ENCODE measurements around the gene PDE7B. TPM values are rescaled to one million over a fixed set of nuclear protein-coding genes. Genes with fewer than 3 reads are reported as not detected.
A peak's percentile ranks its signal among the peaks of the same experiment; 100 is the strongest.

PDE7B gene
- total and polyA plus RNA-seq, 10 donors: 0.54 to 4.6 (median 1.5) TPM

DNA sequence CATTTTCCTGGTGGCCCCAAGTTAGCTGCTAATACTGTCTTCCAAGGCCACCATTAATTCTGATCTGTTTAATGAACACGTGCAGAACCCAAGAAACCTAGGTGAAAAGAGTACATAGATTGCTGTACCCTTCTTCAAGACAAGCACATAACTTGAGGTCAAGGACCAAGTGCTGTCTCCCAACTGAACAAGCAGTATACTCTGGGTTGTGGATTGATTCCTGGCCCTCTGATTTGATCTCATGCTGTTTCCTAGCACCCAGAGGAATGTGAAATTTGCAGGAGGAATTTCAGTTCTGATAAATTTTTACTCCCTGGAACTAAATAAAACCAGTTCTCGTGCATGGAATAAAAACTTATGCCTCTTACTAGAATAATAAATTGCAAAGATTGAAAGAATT lies 323.0 kb downstream of the PDE7B start:
- no peaks in the 10 kb centered on the region for H3K27me3 ChIP-seq (replicated peaks in 1 of 7)
- 70 to 88% (median 81%) methylated on average over 2 of the region's 2 CpGs for WGBS, 5 donors
- no peak for TF ChIP-seq POLR2A (IDR thresholded peaks at IDR 0.05)
- TF ChIP-seq, protein P1, sequence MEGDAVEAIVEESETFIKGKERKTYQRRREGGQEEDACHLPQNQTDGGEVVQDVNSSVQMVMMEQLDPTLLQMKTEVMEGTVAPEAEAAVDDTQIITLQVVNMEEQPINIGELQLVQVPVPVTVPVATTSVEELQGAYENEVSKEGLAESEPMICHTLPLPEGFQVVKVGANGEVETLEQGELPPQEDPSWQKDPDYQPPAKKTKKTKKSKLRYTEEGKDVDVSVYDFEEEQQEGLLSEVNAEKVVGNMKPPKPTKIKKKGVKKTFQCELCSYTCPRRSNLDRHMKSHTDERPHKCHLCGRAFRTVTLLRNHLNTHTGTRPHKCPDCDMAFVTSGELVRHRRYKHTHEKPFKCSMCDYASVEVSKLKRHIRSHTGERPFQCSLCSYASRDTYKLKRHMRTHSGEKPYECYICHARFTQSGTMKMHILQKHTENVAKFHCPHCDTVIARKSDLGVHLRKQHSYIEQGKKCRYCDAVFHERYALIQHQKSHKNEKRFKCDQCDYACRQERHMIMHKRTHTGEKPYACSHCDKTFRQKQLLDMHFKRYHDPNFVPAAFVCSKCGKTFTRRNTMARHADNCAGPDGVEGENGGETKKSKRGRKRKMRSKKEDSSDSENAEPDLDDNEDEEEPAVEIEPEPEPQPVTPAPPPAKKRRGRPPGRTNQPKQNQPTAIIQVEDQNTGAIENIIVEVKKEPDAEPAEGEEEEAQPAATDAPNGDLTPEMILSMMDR (IDR thresholded peaks at IDR 0.05 in 8 of 11, conservative IDR thresholded peaks at IDR 0.05 in 3 of 11): no peak
- no peak for TF ChIP-seq POLR2AphosphoS5 (IDR thresholded peaks at IDR 0.05)
- no peaks in the 10 kb centered on the region for H3K9me3 ChIP-seq
- no peak for DNase-seq
- intact Hi-C loops (cut with DNase I; ENCODE audit: low total_unique reads): no loop called here
- H3K4me3 ChIP-seq: no peak overlapping the region
- H3K36me3 ChIP-seq: no peaks in the 10 kb centered on the region
- peak overlapping the region in 7 of 8 donors; percentile 10 to 75 (median 56) for H3K27ac ChIP-seq
- H3K4me1 ChIP-seq: peaks cover 0 to 15% (median 6%) of the 10 kb centered on the region in 6 donors

DNA sequence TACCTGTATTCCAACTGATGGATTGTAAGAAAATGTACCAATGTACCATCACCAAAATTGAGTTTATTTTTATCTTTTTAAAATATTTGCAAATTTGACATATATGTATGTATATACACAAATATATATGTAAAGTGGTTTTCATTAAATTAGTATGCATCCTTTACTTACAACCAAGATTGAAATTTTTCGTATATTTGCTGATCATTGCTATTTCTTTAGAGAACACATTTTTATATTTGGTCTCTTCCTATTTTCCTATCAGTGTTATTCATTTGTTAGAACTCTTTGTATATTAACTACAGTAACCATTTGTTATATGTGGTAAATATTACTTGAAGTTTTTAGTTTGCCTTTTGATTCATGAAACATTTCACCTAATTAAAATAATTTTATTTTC lies 324.4 kb downstream of the PDE7B start:
- 88 to 100% (median 91%) methylated on average over 1 of the region's 1 CpG for WGBS, 5 donors
- Histone ChIP-seq H3K4me3 (no peak overlapping the region), H3K4me1 (peaks cover 0 to 15% (median 6%) of the 10 kb centered on the region in 6 donors), H3K27me3 (replicated peaks in 1 of 7) (no peaks in the 10 kb centered on the region), H3K27ac (no peak overlapping the region), H3K9me3 (no peaks in the 10 kb centered on the region), H3K36me3 (no peaks in the 10 kb centered on the region)
- no peak for DNase-seq
- intact Hi-C loops (cut with DNase I; ENCODE audit: low total_unique reads): no loop called here
- TF ChIP-seq POLR2AphosphoS5 (IDR thresholded peaks at IDR 0.05) (no peak), POLR2A (IDR thresholded peaks at IDR 0.05) (no peak)
- TF ChIP-seq, protein P1 (IDR thresholded peaks at IDR 0.05 in 8 of 11, conservative IDR thresholded peaks at IDR 0.05 in 3 of 11): no peak

DNA sequence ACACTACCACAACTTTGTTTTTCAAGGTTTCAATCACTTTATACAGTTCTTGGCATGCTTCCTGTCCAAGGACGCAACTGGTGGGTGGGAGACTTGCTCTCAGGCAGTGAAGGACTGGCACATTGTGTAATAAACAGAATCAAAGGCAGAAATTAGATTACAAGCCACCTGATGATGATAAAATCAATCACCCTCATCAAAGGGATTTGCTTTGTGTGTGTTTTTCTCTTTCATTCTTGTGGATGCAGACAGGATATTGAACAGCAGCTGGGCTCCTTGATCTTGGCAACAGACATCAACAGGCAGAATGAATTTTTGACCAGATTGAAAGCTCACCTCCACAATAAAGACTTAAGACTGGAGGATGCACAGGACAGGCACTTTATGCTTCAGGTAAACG lies 327.2 kb downstream of the PDE7B start:
- intact Hi-C loops (cut with DNase I; ENCODE audit: low total_unique reads): no loop called here
- Histone ChIP-seq H3K27me3 (replicated peaks in 1 of 7) (no peaks in the 10 kb centered on the region), H3K4me1 (peaks cover 0 to 11% (median 5%) of the 10 kb centered on the region in 6 donors), H3K4me3 (no peak overlapping the region), H3K36me3 (no peaks in the 10 kb centered on the region), H3K9me3 (no peaks in the 10 kb centered on the region), H3K27ac (no peak overlapping the region)
- no peak for DNase-seq
- TF ChIP-seq POLR2A (IDR thresholded peaks at IDR 0.05) (no peak), POLR2AphosphoS5 (IDR thresholded peaks at IDR 0.05) (no peak)
- TF ChIP-seq, protein P1 (IDR thresholded peaks at IDR 0.05 in 8 of 11, conservative IDR thresholded peaks at IDR 0.05 in 3 of 11): no peak
- WGBS, 5 donors: 60 to 66% (median 61%) methylated on average over 2 of the region's 2 CpGs

DNA sequence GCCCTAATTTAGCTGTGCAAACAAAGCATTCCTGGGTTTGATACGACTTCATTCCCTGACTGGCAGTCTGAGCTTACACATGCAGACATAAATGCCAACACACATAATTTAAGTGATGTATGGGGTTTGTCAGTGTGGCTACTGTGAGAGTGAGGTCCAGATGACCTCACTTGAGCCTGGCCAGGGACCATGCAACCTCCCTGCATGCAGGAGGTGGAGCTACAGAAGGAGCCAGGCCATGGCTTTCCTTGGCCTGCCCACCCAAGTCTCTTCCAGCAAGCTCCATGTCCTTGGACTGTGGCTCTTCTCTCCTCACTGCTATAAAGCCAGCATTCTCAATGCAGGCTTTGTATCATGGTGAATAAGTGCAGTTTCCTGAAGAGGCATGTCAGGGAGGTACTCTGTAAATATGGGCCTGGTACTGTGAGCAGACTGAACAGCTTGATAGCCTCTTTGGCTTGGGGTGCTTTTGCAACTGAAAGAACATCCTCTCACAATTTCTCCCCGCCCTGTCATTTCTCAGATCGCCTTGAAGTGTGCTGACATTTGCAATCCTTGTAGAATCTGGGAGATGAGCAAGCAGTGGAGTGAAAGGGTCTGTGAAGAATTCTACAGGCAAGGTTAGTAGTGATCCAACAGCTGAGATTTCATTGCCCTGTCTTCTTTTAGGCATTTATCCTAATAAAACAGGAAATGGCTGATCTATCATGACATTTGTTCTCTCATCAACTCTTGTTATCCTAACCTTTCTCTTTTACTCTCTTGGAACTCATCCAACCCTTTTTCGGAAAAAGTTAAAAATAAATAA lies 329.4 kb downstream of the PDE7B start:
- no peaks in the 10 kb centered on the region for H3K27me3 ChIP-seq (replicated peaks in 1 of 7)
- peak overlapping the region in 3 of 8 donors; percentile 7 to 31 (median 13) for H3K27ac ChIP-seq
- intact Hi-C loops (cut with DNase I; ENCODE audit: low total_unique reads): no loop called here
- H3K36me3 ChIP-seq: no peaks in the 10 kb centered on the region
- DNase-seq: no peak
- no peak for TF ChIP-seq POLR2A (IDR thresholded peaks at IDR 0.05)
- TF ChIP-seq, protein P1 (IDR thresholded peaks at IDR 0.05 in 8 of 11, conservative IDR thresholded peaks at IDR 0.05 in 3 of 11): no peak
- H3K4me3 ChIP-seq: no peak overlapping the region
- no peaks in the 10 kb centered on the region for H3K9me3 ChIP-seq
- 68 to 84% (median 83%) methylated on average over 4 of the region's 4 CpGs for WGBS, 5 donors
- H3K4me1 ChIP-seq: peaks cover 0 to 5% (median 0%) of the 10 kb centered on the region in 6 donors
